Activated B cell treated with CpG ODN at 0.5 μM for 24 hours (primary cell): ENCODE data around the gene ABCC5. TPM values are rescaled to one million over a fixed set of nuclear protein-coding genes. Genes with fewer than 3 reads are reported as not detected.
"Not testable (repeated sequence)": the region's sequence is repeated elsewhere in the genome, so short reads cannot be mapped to it uniquely, and the experiment has no call there.

ENCODE experiments used
- ATAC-seq: fragments of 200-7000 bp; cut with Tn5 transposase; one replicate; pipeline ENCODE4 v1.10.0; 2021; ENCODE audit warnings: low read depth, mild to moderate bottlenecking, moderate library complexity
- CTCF ChIA-PET: fragments of 350-600 bp; sonication (Branson Sonifier 250); formaldehyde crosslinking; loops from one replicate; lab custom pipeline; 2021; ENCODE audit warnings: antibody characterized with exemption; lab: Charles Lee
- POLR2A ChIA-PET: fragments of 350-600 bp; sonication (Branson Sonifier 250); formaldehyde crosslinking; loops from one replicate; lab custom pipeline; 2021; ENCODE audit warnings: antibody characterized with exemption; lab: Charles Lee
- DNase-seq: peaks from one replicate; pipeline ENCODE4 v3.0.0; 2022
- H3K27ac Mint-ChIP-seq: one replicate; pipeline ENCODE4 v1.8.0; 2020; ENCODE audit warnings: mixed read lengths
- H3K27me3 Mint-ChIP-seq: one replicate; pipeline ENCODE4 v1.8.0; 2021; ENCODE audit warnings: mixed read lengths
- H3K36me3 Mint-ChIP-seq: one replicate; pipeline ENCODE4 v1.8.0; 2021; ENCODE audit warnings: low read depth, mixed read lengths
- H3K4me1 Mint-ChIP-seq: one replicate; pipeline ENCODE4 v1.8.0; 2021; ENCODE audit warnings: mixed read lengths
- H3K4me3 Mint-ChIP-seq: one replicate; pipeline ENCODE4 v1.8.0; 2020; ENCODE audit warnings: mild to moderate bottlenecking, mixed read lengths
- H3K9me3 Mint-ChIP-seq: one replicate; pipeline ENCODE4 v1.8.0; 2020; ENCODE audit warnings: mixed read lengths
- intact Hi-C: fragments of 100-400 bp; cut with micrococcal nuclease; formaldehyde crosslinking; loops from one replicate; pipeline ENCODE4 v1.15.1; 2024
- total RNA-seq: library from RNA; stranded (reverse); gene quantifications from 2 replicates; pipeline ENCODE4 v1.2.3, GENCODE V29; 2022
- TF ChIP-seq, protein P1 (sequence below): fragments of 200-600 bp; IDR thresholded peaks from one replicate; pipeline ENCODE4 v1.8.0; 2022; ENCODE audit warnings: antibody characterized with exemption, mild to moderate bottlenecking

ABCC5 gene
- total RNA-seq, 1 donor from 2014 or later: 10.6 TPM

DNA sequence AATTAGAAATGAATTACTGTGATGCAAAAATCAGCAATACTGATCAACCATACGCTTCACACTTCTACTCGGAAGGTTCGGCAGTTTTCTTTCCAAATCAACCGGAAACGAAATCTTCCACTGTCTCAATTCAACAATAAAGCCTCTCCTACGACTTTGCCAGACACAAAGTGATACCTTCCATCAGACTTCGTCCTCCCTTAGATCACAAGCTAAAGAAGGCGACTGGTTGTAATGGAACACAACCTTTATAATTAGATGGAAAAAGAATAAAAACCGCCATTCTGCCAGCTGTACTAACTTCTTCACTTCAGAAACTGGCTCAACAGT, 133.6 kb downstream of the ABCC5 start:
- TF ChIP-seq, protein P1, sequence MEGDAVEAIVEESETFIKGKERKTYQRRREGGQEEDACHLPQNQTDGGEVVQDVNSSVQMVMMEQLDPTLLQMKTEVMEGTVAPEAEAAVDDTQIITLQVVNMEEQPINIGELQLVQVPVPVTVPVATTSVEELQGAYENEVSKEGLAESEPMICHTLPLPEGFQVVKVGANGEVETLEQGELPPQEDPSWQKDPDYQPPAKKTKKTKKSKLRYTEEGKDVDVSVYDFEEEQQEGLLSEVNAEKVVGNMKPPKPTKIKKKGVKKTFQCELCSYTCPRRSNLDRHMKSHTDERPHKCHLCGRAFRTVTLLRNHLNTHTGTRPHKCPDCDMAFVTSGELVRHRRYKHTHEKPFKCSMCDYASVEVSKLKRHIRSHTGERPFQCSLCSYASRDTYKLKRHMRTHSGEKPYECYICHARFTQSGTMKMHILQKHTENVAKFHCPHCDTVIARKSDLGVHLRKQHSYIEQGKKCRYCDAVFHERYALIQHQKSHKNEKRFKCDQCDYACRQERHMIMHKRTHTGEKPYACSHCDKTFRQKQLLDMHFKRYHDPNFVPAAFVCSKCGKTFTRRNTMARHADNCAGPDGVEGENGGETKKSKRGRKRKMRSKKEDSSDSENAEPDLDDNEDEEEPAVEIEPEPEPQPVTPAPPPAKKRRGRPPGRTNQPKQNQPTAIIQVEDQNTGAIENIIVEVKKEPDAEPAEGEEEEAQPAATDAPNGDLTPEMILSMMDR: no peak
- CTCF ChIA-PET: interaction anchor here (1.1 to 1.8 kb wide), 9 partner anchors 9 to 414 kb away, joined by 3 to 11 read pairs (median 4); partner anchors contain the start of genes ABCC5 and EIF2B5
- no peak for ATAC-seq
- POLR2A ChIA-PET: interaction anchor here (0.5 to 2.0 kb wide), 10 partner anchors 9 to 502 kb away, joined by 3 to 11 read pairs (median 4); partner anchors contain the start of genes ABCF3, ALG3, EEF1AKMT4 and EIF2B5
- peak overlapping the region; percentile 85 for H3K27ac Mint-ChIP-seq
- H3K4me1 Mint-ChIP-seq: peaks cover 36% of the 10 kb centered on the region
- intact Hi-C loops: loop anchor here (1.0 to 10.0 kb wide), 5 partner anchors 365 to 1401 kb away; partner anchors contain the start of genes EEF1AKMT4, PSMD2 and VPS8
- DNase-seq: no peak
- H3K4me3 Mint-ChIP-seq: peak overlapping the region; percentile 98
- H3K36me3 Mint-ChIP-seq: peaks cover 17% of the 10 kb centered on the region
- H3K27me3 Mint-ChIP-seq: peaks cover 2% of the 10 kb centered on the region
- H3K9me3 Mint-ChIP-seq: no peaks in the 10 kb centered on the region

DNA sequence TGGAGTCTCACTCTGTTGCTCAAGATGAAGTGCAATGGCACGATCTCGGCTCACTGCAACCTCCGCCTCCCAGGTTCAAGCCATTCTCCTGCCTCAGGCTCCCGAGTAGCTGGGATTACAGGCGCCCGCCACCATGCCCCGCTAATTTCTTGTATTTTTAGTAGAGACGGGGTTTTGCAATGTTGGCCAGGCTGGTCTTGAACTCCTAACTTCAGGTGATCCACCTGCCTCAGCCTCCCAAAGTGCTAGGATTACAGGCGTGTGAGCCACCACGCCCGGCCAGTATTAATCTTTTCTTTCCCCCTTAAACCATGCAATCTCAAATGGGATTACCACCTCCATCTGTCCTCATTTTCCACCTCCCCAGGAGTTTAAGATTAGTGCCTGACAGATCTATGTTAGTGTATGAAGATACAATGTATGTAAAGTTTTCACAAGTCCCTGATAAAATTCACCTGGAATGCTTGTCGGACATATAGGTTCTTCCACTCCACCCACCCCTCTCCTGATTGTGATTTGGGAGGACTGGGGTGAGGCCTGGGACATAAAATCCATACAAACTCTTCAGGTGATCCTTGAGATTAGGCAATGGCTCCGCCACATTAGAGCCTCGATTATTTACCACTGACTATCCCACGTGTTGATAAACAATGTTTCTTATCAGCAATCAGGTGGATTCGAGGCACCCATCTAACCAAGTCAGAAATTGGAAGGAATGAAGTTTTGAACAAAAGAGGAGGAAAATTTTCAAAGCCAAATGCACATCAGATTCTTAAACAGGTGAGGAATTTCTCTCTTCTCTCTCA, 134.2 kb downstream of the ABCC5 start:
- peak overlapping the region; percentile 85 for H3K27ac Mint-ChIP-seq
- no peaks in the 10 kb centered on the region for H3K9me3 Mint-ChIP-seq
- intact Hi-C loops: loop anchor here (1.0 to 10.0 kb wide), 5 partner anchors 366 to 1401 kb away; partner anchors contain the start of genes EEF1AKMT4, PSMD2 and VPS8
- H3K4me3 Mint-ChIP-seq: peak overlapping the region; percentile 98
- ATAC-seq (no peak), DNase-seq (no peak)
- peaks cover 2% of the 10 kb centered on the region for H3K27me3 Mint-ChIP-seq
- peaks cover 22% of the 10 kb centered on the region for H3K36me3 Mint-ChIP-seq
- ChIA-PET POLR2A (interaction anchor here (0.6 to 2.0 kb wide), 6 partner anchors 8 to 502 kb away, joined by 3 to 11 read pairs (median 6); partner anchors contain the start of genes ABCF3 and EIF2B5), CTCF (interaction anchor here (1.3 to 1.7 kb wide), 2 partner anchors 31 to 135 kb away, joined by 3 to 4 read pairs; partner anchors contain the start of gene ABCC5)
- H3K4me1 Mint-ChIP-seq: peaks cover 41% of the 10 kb centered on the region
- TF ChIP-seq, protein P1: no peak

DNA sequence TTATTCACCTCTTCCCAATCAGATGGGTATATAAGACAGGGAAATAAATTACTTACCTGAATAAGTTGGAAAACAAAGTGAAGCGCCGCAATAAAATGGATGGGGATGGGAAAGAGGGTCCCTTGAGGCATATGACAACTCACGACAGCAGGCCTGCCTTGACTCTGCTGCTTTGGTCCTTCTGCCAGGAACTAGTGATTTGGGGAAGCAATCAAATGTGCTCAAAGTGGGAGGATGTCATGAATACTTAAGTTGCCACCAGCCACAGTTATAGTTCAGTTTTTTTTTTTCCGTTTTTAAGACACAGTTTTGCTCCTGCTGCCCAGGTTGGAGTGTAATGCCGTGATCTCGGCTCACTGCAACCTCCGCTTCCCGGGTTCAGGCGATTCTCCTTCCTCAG, 137.6 kb downstream of the ABCC5 start:
- Mint-ChIP-seq H3K27me3 (no peaks in the 10 kb centered on the region), H3K4me1 (peaks cover 43% of the 10 kb centered on the region), H3K36me3 (peaks cover 39% of the 10 kb centered on the region), H3K4me3 (no peak overlapping the region), H3K27ac (no peak overlapping the region), H3K9me3 (no peaks in the 10 kb centered on the region)
- TF ChIP-seq, protein P1: no peak
- ChIA-PET CTCF (no interaction called here), POLR2A (no interaction called here)
- intact Hi-C loops: loop anchor here (10.0 kb wide), 3 partner anchors 755 to 1405 kb away; partner anchors contain the start of gene VPS8
- DNase-seq (no peak), ATAC-seq (no peak)

DNA sequence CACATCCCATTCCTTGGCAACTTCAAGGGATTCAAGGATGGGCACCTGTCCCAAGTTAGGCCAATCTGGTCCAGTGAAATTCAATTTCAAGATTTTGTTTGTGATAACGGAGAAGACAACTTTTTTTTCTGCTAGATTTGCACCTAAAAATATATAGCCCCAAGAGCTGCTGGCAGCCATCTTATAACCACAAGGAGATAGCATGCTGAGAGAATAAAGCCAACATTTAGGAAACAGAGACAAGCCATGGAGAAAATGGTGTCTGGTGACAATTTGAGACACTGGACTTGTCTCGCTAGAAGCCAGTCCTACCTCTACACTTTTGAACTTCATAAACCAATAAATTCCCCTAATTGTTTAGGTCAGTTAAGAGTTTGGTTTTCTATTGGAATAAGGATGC, 138.4 kb downstream of the ABCC5 start:
- ATAC-seq (no peak), DNase-seq (no peak)
- Mint-ChIP-seq H3K4me1 (peaks cover 38% of the 10 kb centered on the region), H3K27ac (no peak overlapping the region), H3K4me3 (no peak overlapping the region), H3K36me3 (peaks cover 36% of the 10 kb centered on the region), H3K27me3 (no peaks in the 10 kb centered on the region), H3K9me3 (no peaks in the 10 kb centered on the region)
- ChIA-PET POLR2A (no interaction called here), CTCF (no interaction called here)
- intact Hi-C loops: no loop called here
- TF ChIP-seq, protein P1: no peak

DNA sequence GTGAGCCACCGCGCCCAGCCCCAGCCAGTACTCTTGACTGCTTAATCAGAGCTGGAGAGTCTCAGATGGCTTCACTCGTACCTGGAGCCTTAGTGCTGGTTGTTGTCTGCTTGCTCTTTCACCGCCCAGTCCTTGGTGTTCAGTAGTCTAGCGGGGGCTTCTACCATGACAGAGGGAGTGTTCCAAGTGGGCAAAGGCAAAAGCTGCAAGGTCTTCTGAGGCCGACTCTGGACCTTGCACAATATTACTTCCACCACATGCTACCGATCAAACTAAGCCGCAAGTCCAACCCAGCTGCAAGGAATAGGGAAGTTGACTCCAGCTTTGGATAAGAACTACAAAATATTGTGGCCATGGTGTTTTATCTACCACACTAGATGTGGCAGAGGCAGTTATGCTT, 139.6 kb downstream of the ABCC5 start:
- H3K9me3 Mint-ChIP-seq: no peaks in the 10 kb centered on the region
- DNase-seq (no peak), ATAC-seq (no peak)
- H3K27me3 Mint-ChIP-seq: no peaks in the 10 kb centered on the region
- H3K27ac Mint-ChIP-seq: no peak overlapping the region
- CTCF ChIA-PET: no interaction called here
- H3K4me1 Mint-ChIP-seq: peaks cover 26% of the 10 kb centered on the region
- peaks cover 37% of the 10 kb centered on the region for H3K36me3 Mint-ChIP-seq
- intact Hi-C loops: no loop called here
- H3K4me3 Mint-ChIP-seq: no peak overlapping the region
- POLR2A ChIA-PET: interaction anchor here (0.5 kb wide), 1 partner anchor 170 kb away, joined by 3 read pairs; no protein-coding TSS in a partner anchor
- TF ChIP-seq, protein P1: no peak

DNA sequence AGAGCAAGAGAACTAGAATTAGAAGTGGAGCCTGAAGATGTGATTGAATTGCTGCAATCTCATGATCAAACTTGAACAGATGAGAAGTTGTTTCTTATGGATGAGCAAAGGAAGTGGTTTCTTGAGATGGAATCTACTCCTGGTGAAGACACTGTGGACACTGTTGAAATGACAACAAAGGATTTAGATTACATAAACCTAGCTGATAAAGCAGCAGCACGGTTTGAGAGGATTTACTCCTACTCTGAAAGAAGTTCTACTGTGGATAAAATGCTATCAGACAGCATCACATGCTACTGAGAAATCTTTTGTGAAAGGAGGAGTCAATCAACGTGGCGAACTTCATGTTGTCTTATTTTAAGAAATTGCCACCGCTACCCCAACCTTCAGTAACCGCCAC, 140.5 kb downstream of the ABCC5 start:
- ATAC-seq, DNase-seq, intact Hi-C loops, H3K4me3 Mint-ChIP-seq, H3K9me3 Mint-ChIP-seq, H3K27ac Mint-ChIP-seq, POLR2A ChIA-PET, H3K27me3 Mint-ChIP-seq, CTCF ChIA-PET: not testable (repeated sequence)
- Mint-ChIP-seq H3K36me3 (peaks cover 40% of the 10 kb centered on the region), H3K4me1 (peaks cover 22% of the 10 kb centered on the region)
